B cell (primary cell): Measurements from ENCODE around the gene DMAP1. TPM values are rescaled to one million over a fixed set of nuclear protein-coding genes. Genes with fewer than 3 reads are reported as not detected.

Experiments
- ATAC-seq: fragments of 200-7000 bp; cut with Tn5 transposase; one replicate; pipeline ENCODE4 v1.10.0; 2021; ENCODE audit warnings: low read depth, mild to moderate bottlenecking, moderate number of reproducible peaks, moderate library complexity
- CTCF ChIA-PET: fragments of 350-600 bp; sonication (Branson Sonifier 250); formaldehyde crosslinking; loops from one replicate; lab custom pipeline; 2021; ENCODE audit warnings: antibody characterized with exemption, inconsistent platforms; lab: Charles Lee
- POLR2A ChIA-PET: fragments of 350-600 bp; sonication (Branson Sonifier 250); formaldehyde crosslinking; loops from one replicate; lab custom pipeline; 2021; ENCODE audit warnings: antibody characterized with exemption; lab: Charles Lee
- DNase-seq: peaks from one replicate; pipeline ENCODE4 v3.0.0; 2013
- H2AFZ ChIP-seq: 2 replicates; pipeline ENCODE4 v1.6.1; 2012; ENCODE audit warnings: mild to moderate bottlenecking, low read depth, low read length; ENCODE audit not compliant: insufficient read depth, poor library complexity, severe bottlenecking
- H3K27ac ChIP-seq, 2 donors: 1 replicate in 1 of 2; 2 replicates in 1 of 2; pipeline ENCODE4 v1.5.1; 2012 to 2013; ENCODE audit warnings: low read length in 2 of 2, mild to moderate bottlenecking in 2 of 2, moderate library complexity in 1 of 2
- H3K27me3 ChIP-seq, 4 experiments: fragments of 200-600 bp in 1 of 4; sonication (generic) in 1 of 4; replicated peaks in 1 of 4; 1 replicate in 2 of 4; 2 replicates in 2 of 4; pipeline versions ENCODE4 v1.6.1 to v1.7.0; 2013 to 2016; ENCODE audit warnings: low read length in 3 of 4, mild to moderate bottlenecking in 2 of 4, mixed read lengths in 1 of 4, moderate library complexity in 1 of 4; ENCODE audit not compliant: insufficient read depth in 4 of 4, control insufficient read depth in 3 of 4; ENCODE audit errors: control extremely low read depth in 1 of 4
- H3K36me3 ChIP-seq, 2 experiments: replicated peaks in 1 of 2; 1 replicate in 1 of 2; 2 replicates in 1 of 2; pipeline versions ENCODE4 v1.6.1 to v1.7.1; 2013; ENCODE audit warnings: low read length in 1 of 2; ENCODE audit not compliant: insufficient read depth in 2 of 2, control insufficient read depth in 1 of 2; ENCODE audit errors: control extremely low read depth in 1 of 2, extremely low read depth in 1 of 2
- H3K4me1 ChIP-seq, 2 donors: fragments of 200-600 bp in 1 of 2; sonication (generic) in 1 of 2; 1 replicate in 1 of 2; 2 replicates in 1 of 2; pipeline versions ENCODE4 v1.5.1 to v1.6.1; 2013 to 2017; ENCODE audit warnings: low read length in 2 of 2; ENCODE audit not compliant: control insufficient read depth in 2 of 2, insufficient read depth in 2 of 2
- H3K4me2 ChIP-seq: replicated peaks from 2 replicates; pipeline ENCODE3; 2012; ENCODE audit warnings: mild to moderate bottlenecking, low read depth, low read length; ENCODE audit not compliant: poor library complexity, severe bottlenecking
- H3K4me3 ChIP-seq, 5 experiments: fragments of 200-600 bp in 1 of 5; sonication (generic) in 1 of 5; 1 replicate in 3 of 5; 2 replicates in 2 of 5; pipeline versions ENCODE4 v1.5.1 to v1.7.0; 2011 to 2016; ENCODE audit warnings: low read length in 4 of 5, mild to moderate bottlenecking in 4 of 5, low read depth in 2 of 5, control low read depth in 1 of 5, moderate library complexity in 1 of 5; ENCODE audit not compliant: insufficient read depth in 1 of 5; ENCODE audit errors: control extremely low read depth in 1 of 5, extremely low read depth in 1 of 5
- H3K79me2 ChIP-seq: fragments of 200-600 bp; sonication (generic); one replicate; pipeline ENCODE4 v1.6.0; 2016; ENCODE audit warnings: low read length; ENCODE audit not compliant: control insufficient read depth, insufficient read depth
- H3K9ac ChIP-seq: fragments of 200-600 bp; sonication (generic); 2 replicates; pipeline ENCODE4 v1.6.1; 2017; ENCODE audit warnings: mild to moderate bottlenecking, low read length, moderate library complexity
- H3K9me3 ChIP-seq, 3 donors: one replicate each; pipeline versions ENCODE4 v1.6.1 to v1.7.1; 2013; ENCODE audit warnings: low read length in 2 of 3; ENCODE audit not compliant: control insufficient read depth in 2 of 3, insufficient read depth in 1 of 3; ENCODE audit errors: control extremely low read depth in 1 of 3
- H4K20me1 ChIP-seq: 2 replicates; pipeline ENCODE4 v1.6.0; 2012; ENCODE audit warnings: mild to moderate bottlenecking, low read length; ENCODE audit not compliant: insufficient read depth, control insufficient read depth, poor library complexity, severe bottlenecking
- H3K27ac Mint-ChIP-seq: one replicate; pipeline ENCODE4 v1.8.0; 2021; ENCODE audit warnings: mixed read lengths
- H3K27me3 Mint-ChIP-seq: one replicate; pipeline ENCODE4 v1.8.0; 2021; ENCODE audit warnings: mixed read lengths
- H3K4me1 Mint-ChIP-seq: one replicate; pipeline ENCODE4 v1.8.0; 2021; ENCODE audit warnings: mixed read lengths
- H3K4me3 Mint-ChIP-seq: one replicate; pipeline ENCODE4 v1.8.0; 2021; ENCODE audit warnings: mixed read lengths
- H3K9me3 Mint-ChIP-seq: one replicate; pipeline ENCODE4 v1.8.0; 2022; ENCODE audit warnings: mixed read lengths; ENCODE audit not compliant: insufficient read depth
- EZH2 ChIP-seq: IDR thresholded peaks from 2 replicates; pipeline ENCODE4 v1.6.1; 2012; ENCODE audit warnings: borderline replicate concordance, low read depth, mild to moderate bottlenecking, moderate library complexity, low read length; ENCODE audit not compliant: insufficient read depth, poor library complexity, severe bottlenecking
- WGBS: methylation state at CpG from one replicate; pipeline ENCODE4 v1.1.5; 2013; ENCODE audit warnings: missing lambda C conversion rate; ENCODE audit not compliant: insufficient coverage; 5-methylcytosine and 5-hydroxymethylcytosine counted together
- intact Hi-C: fragments of 100-400 bp; cut with micrococcal nuclease; formaldehyde crosslinking; loops from one replicate; pipeline ENCODE4 v1.10.0; 2022
- polyA plus RNA-seq: library from polyadenylated mRNA; depleted of rRNA; stranded (reverse); fragments of >200 nt; gene quantifications from 2 replicates; pipeline ENCODE4 v1.2.3, GENCODE V29; 2012
- total RNA-seq, 2 donors: library from RNA; stranded (reverse); fragments of 120-200 nt in 1 of 2; gene quantifications; 1 replicate in 1 of 2; 2 replicates in 1 of 2; pipeline versions ENCODE4 v1.2.3 to v1.2.4, GENCODE V29; 2013 to 2022
- TF ChIP-seq, protein P1 (sequence below): fragments of 200-600 bp; IDR thresholded peaks from one replicate; pipeline ENCODE4 v1.8.0; 2022; ENCODE audit warnings: antibody characterized with exemption, mild to moderate bottlenecking

DMAP1 gene
- total and polyA plus RNA-seq, 2 donors (not counting 1 experiment from before 2014, with no cell fraction given), result 88.5 to 116 TPM

DNA sequence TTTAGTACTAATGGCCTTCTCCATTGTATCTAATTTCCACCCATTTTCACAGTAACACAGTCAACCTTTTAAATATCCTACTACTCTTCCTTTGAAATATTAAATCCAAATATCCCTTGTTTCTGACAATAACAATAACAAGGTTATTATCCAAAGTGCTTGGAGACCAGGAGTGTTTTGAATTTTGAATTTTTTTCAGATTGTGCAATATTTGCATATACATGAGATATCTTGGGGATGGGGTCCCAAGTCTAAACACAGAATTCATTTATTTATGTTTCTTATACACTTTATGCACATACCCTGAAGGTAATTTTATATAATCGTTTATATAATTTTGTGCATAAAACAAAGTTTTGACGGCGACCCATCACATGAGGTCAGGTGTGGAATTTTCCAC, 17.5 kb downstream of the DMAP1 start:
- Histone ChIP-seq H3K4me3 (no peak overlapping the region), H3K27me3 (no peaks in the 10 kb centered on the region), H3K36me3 (peaks cover 0 to 3% of the 10 kb centered on the region in 2 experiments), H3K4me2 (no peak overlapping the region), H3K9me3 (no peaks in the 10 kb centered on the region), H3K9ac (no peak overlapping the region), H4K20me1 (no peaks in the 10 kb centered on the region), H3K79me2 (no peaks in the 10 kb centered on the region), H3K27ac (no peak overlapping the region), H2AFZ (no peak overlapping the region), H3K4me1 (no peaks in the 10 kb centered on the region)
- no peak for DNase-seq
- ChIA-PET POLR2A (no interaction called here), CTCF (no interaction called here)
- intact Hi-C loops, result no loop called here
- Mint-ChIP-seq H3K27ac (no peak overlapping the region), H3K9me3 (no peaks in the 10 kb centered on the region), H3K27me3 (no peaks in the 10 kb centered on the region), H3K4me3 (no peak overlapping the region), H3K4me1 (no peaks in the 10 kb centered on the region)
- no peak for ATAC-seq
- WGBS, result 94% methylated on average over 2 of the region's 3 CpGs
- no peak for TF ChIP-seq EZH2
- TF ChIP-seq, protein P1, sequence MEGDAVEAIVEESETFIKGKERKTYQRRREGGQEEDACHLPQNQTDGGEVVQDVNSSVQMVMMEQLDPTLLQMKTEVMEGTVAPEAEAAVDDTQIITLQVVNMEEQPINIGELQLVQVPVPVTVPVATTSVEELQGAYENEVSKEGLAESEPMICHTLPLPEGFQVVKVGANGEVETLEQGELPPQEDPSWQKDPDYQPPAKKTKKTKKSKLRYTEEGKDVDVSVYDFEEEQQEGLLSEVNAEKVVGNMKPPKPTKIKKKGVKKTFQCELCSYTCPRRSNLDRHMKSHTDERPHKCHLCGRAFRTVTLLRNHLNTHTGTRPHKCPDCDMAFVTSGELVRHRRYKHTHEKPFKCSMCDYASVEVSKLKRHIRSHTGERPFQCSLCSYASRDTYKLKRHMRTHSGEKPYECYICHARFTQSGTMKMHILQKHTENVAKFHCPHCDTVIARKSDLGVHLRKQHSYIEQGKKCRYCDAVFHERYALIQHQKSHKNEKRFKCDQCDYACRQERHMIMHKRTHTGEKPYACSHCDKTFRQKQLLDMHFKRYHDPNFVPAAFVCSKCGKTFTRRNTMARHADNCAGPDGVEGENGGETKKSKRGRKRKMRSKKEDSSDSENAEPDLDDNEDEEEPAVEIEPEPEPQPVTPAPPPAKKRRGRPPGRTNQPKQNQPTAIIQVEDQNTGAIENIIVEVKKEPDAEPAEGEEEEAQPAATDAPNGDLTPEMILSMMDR, result no peak

DNA sequence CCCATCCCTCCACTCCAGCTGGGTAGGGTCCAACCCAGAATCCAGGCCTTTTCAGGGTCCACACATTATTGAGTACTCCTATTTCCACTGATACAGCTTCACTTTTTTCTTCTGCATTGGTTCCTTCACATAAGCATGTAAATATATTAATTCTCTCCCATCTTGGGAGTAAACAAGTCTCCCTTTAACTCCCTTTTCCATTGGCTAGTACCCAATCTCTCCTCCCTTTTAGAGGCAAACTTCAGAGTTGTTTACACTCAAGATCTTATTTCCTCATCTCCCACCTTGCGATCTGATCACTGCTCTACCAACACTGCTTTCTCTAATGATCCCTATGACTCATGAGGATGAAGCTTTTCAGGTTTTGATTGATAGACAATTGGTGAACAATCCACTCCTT, 20.3 kb downstream of the DMAP1 start:
- Histone ChIP-seq H3K4me2 (no peak overlapping the region), H3K4me3 (no peak overlapping the region), H3K27ac (no peak overlapping the region), H3K9ac (no peak overlapping the region), H3K79me2 (no peaks in the 10 kb centered on the region), H4K20me1 (no peaks in the 10 kb centered on the region), H3K36me3 (peaks cover 0 to 3% of the 10 kb centered on the region in 2 experiments), H3K9me3 (peaks cover 0 to 3% (median 0%) of the 10 kb centered on the region in 3 donors), H3K4me1 (peaks cover 4 to 5% of the 10 kb centered on the region in 2 donors), H2AFZ (no peak overlapping the region), H3K27me3 (no peaks in the 10 kb centered on the region)
- WGBS, result 80% methylated on average over 1 of the region's 1 CpG
- Mint-ChIP-seq H3K27me3 (no peaks in the 10 kb centered on the region), H3K27ac (no peak overlapping the region), H3K9me3 (no peaks in the 10 kb centered on the region), H3K4me3 (no peak overlapping the region), H3K4me1 (peaks cover 6% of the 10 kb centered on the region)
- no peak for ATAC-seq
- no peak for DNase-seq
- TF ChIP-seq, protein P1, result no peak
- no peak for TF ChIP-seq EZH2
- POLR2A ChIA-PET, result no interaction called here
- intact Hi-C loops, result no loop called here
- CTCF ChIA-PET, result interaction anchor here (0.7 to 4.2 kb wide), 3 partner anchors 17 to 37 kb away, joined by 3 to 17 read pairs (median 4); partner anchors contain the start of gene DMAP1
